Measurements from ENCODE around the gene MAN2B2. TPM values are rescaled to one million over a fixed set of nuclear protein-coding genes. Genes with fewer than 3 reads are reported as not detected.
"Not testable (repeated sequence)": the region's sequence is repeated elsewhere in the genome, so short reads cannot be mapped to it uniquely, and the experiment has no call there.

The MAN2B2 gene
- total RNA-seq, 1 donor from 2014 or later, result 19.0 TPM

DNA sequence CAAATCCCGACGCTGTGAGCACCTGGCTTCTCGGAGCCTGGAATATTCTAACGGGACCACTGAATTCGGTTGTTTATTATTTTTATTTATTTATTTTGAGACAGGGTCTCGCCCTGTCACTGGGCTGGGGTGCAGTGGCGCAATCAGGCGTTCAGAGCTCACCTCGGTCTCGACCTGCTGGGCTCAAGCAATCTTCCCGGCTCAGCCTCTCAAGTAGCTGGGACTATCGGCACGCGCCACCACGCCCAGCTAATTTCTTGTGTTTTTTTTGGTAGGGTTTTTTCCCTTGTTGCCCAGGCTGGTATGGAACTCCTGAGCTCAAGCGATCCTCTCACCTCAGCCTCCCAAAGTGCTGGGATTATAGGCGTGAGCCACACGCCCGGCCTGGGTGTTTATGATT lies 97.1 kb downstream of the MAN2B2 start:
- no peak for DNase-seq (ENCODE audit: low spot score)

DNA sequence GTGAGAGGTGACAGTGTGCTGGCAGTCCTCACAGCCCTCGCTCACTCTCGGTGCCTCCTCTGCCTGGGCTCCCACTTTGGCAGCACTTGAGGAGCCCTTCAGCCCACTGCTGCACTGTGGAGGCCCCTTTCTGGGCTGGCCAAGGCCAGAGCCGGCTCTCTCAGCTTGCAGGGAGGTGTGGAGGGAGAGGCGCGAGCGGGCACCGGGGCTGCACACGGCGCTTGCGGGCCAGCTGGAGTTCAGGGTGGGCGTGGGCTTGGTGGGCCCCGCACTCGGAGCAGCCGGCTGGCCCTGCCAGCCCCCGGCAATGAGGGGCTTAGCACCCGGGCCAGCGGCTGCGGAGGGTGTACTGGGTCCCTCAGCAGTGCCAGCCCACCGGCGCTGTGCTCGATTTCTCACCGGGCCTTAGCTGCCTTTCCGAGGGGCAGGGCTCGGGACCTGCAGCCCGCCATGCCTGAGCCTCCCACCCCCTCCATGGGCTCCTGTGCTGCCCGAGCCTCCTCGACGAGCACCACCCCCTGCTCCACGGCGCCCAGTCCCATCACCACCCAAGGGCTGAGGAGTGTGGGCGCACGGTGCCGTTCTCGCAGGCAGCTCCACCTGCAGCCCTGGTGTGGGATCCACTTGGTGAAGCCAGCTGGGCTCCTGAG lies 97.7 kb downstream of the MAN2B2 start:
- DNase-seq (ENCODE audit: low spot score), result not testable (repeated sequence)

Other genes with a start within 250 kb of the MAN2B2 start
- 2.9 TPM for gene PPP2R2C, start 102.6 kb upstream of the MAN2B2 start, total RNA-seq (ENCODE audit: insufficient read depth, low replicate concordance)
- gene MRFAP1, start 65.5 kb downstream of the MAN2B2 start, total RNA-seq (ENCODE audit: insufficient read depth, low replicate concordance), result 63.6 TPM
- gene S100P, start 118.7 kb downstream of the MAN2B2 start, total RNA-seq (ENCODE audit: insufficient read depth, low replicate concordance), result 5.3 TPM
- 38.0 TPM for gene MRFAP1L1, start 134.7 kb downstream of the MAN2B2 start, total RNA-seq (ENCODE audit: insufficient read depth, low replicate concordance)
- 17.1 TPM for gene BLOC1S4, start 141.0 kb downstream of the MAN2B2 start, total RNA-seq (ENCODE audit: insufficient read depth, low replicate concordance)
- 27.9 TPM for gene KIAA0232, start 207.5 kb downstream of the MAN2B2 start, total RNA-seq (ENCODE audit: insufficient read depth, low replicate concordance)